Stimulated activated CD8-positive, alpha-beta memory T cell treated with anti-CD3 and anti-CD28 coated beads, Interleukin-12 subunit alpha, Interleukin-12 subunit beta, amount 100 ng/mL, for 24 hours (primary cell): ENCODE data around the gene EXOG.

Experiments
- DNase-seq: peaks from one replicate; pipeline ENCODE4 v3.0.0-alpha.2; 2020; ENCODE audit errors: extremely low read depth

EXOG gene

GRCh38 chr3:38545983-38546382 is 49.8 kb downstream of the EXOG start:
- no peak for DNase-seq

GRCh38 chr3:38548154-38548931 is 52.2 kb downstream of the EXOG start:
- no peak for DNase-seq

GRCh38 chr3:38549082-38549481 is 52.9 kb downstream of the EXOG start:
- DNase-seq, result no peak

- no peak for DNase-seq
These were observed 53.3 kb downstream of the EXOG start for GRCh38 chr3:38549486-38549885.

GRCh38 chr3:38549957-38550840 is 54.1 kb downstream of the EXOG start:
- no peak for DNase-seq

GRCh38 chr3:38551026-38551832 is 55.1 kb downstream of the EXOG start:
- no peak for DNase-seq

GRCh38 chr3:38552364-38552763 is 56.2 kb downstream of the EXOG start:
- DNase-seq, result no peak

- DNase-seq, result no peak
These were observed 56.9 kb downstream of the EXOG start for GRCh38 chr3:38553071-38553470.

GRCh38 chr3:38554127-38554827 is 58.1 kb downstream of the EXOG start:
- no peak for DNase-seq

- DNase-seq, result no peak
These were observed 59.2 kb downstream of the EXOG start for GRCh38 chr3:38555149-38555840.

GRCh38 chr3:38555926-38556325 is 59.8 kb downstream of the EXOG start:
- DNase-seq, result no peak

- DNase-seq, result no peak
These were observed 60.7 kb downstream of the EXOG start for GRCh38 chr3:38556640-38557358.

- no peak for DNase-seq
These were observed 62.7 kb downstream of the EXOG start for GRCh38 chr3:38558864-38559263.

GRCh38 chr3:38560284-38560683 is 64.1 kb downstream of the EXOG start:
- no peak for DNase-seq

- no peak for DNase-seq
These were observed 65.0 kb downstream of the EXOG start for GRCh38 chr3:38560996-38561717.

GRCh38 chr3:38561746-38562466 is 65.8 kb downstream of the EXOG start:
- DNase-seq, result no peak

- no peak for DNase-seq
These were observed 66.4 kb downstream of the EXOG start for GRCh38 chr3:38562467-38562925.

GRCh38 chr3:38563070-38563885 is 67.1 kb downstream of the EXOG start:
- DNase-seq, result no peak
